NT2/D1 (cell line): ENCODE data around the gene CORO7.

Experiments
- SUZ12 ChIP-seq: IDR thresholded peaks from 2 replicates; pipeline ENCODE4 v1.6.1; 2011; ENCODE audit not compliant: insufficient read length, insufficient read depth; ENCODE audit errors: extremely low read depth
- YY1 ChIP-seq: IDR thresholded peaks from 2 replicates; pipeline ENCODE4 v1.6.1; 2011; ENCODE audit not compliant: insufficient read length, insufficient read depth
- ZNF274 ChIP-seq: IDR thresholded peaks from 2 replicates; pipeline ENCODE4 v1.6.1; 2011; ENCODE audit warnings: mild to moderate bottlenecking, low read depth, low read length

GRCh38 chr16:4416200-4417032 is at the start of gene CORO7:
- TF ChIP-seq ZNF274 (no peak), YY1 (no peak), SUZ12 (no peak)
